COLO829 (cell line): ENCODE data around the gene NR4A1.

Experiments used
- DNase-seq: peaks from one replicate; pipeline ENCODE4 v3.0.0; 2012; ENCODE audit warnings: low spot score

NR4A1 gene

GRCh38 chr12:52041695-52042123 lies 9.5 kb upstream of the NR4A1 start:
- DNase-seq = no peak

DNA sequence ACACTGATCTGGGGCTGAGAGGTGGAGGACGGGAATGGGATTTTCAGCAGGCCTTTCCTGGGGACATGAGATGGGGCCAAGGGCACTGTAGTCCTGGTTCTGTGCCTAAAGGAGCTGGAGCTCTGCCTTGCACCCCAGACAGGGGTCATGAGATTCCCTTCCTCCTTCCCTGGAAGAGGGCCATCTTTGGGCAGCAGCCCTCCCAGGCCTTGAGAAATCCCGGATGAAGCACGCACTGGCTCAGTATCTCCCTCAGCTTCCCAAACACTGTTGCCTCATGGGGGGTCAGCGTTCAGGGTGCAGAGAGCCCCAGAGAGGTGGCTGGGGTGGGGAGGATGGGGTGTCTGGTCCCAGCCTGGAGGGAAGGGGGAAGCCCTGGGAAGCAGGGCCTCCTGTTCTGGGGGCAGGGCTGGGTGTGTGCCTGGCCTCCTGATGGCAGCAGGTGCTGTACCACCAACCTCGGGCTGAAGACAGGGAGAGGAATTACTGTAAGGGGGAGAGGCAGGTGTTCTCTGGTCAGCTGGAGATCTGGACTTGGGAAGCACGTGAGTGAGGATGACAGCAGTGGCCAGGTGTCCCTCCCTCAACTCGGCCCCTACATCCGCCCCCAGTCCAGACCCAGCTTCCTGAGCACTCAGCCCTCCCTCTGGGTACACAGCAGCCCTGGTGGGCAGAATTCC lies 8.4 kb upstream of the NR4A1 start:
- no peak for DNase-seq

GRCh38 chr12:52043386-52044212 lies 7.6 kb upstream of the NR4A1 start:
- no peak for DNase-seq

GRCh38 chr12:52044292-52044983 lies 6.8 kb upstream of the NR4A1 start:
- no peak for DNase-seq

GRCh38 chr12:52045794-52046199 lies 5.4 kb upstream of the NR4A1 start:
- DNase-seq = no peak

DNA sequence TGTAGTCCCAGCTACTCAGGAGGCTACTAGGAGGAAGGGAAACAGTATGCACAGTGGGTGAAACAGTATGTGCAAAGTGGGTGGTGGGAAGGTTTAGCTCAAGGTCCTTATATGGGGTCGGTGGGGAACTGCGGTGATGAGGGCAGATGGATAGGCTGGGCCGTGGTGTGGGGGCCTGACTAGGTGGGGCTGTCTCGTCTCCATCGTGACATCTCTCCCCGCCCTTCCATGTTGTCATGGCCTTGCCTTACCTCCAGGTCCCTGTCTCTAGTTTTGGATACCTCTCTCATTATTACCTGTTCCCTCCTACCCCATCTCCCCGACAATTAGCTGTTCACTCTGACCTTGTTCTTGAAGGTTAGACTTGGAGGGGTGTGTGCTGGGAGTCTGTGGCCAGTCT lies 4.4 kb upstream of the NR4A1 start:
- DNase-seq = no peak

DNA sequence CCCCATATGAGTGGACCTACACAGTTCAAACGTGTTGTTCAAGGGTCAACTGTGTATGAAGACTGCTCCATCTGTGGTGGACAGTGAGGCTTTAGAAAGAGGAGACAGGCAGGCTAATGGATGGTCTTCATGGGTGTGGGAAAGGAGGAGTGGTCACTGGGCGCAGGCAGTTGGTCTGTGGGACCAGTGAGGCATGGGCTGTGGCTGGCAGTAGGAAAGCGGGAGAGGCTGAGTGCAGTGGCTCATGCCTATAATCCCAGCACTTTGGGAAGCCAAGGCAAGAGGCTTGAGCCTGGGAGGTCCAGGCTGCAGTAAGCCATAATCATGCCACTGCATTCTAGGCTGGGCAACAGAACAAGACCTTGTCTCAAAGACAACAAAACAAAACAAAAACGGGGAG lies 2.0 kb upstream of the NR4A1 start:
- no peak for DNase-seq

DNA sequence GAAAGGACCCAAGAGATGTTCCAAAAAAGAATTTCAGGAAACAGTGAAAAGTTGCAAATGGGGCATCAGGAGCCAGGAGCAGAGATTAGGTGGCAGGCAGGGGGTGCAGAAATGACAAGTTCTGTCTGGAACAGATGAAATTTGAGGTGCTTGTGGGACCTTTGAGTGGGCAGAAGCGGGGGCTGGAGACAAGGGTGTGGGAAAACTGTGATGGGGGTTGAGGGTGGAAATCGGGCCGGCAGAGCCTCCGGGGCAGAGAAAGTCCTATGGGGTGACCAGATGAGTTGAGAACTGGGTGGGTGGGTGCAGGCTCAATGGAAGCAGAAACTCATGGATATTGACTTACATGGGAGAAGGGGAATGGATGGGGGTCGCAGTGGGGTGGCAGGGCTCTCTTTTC lies 1.6 kb upstream of the NR4A1 start:
- no peak for DNase-seq

DNA sequence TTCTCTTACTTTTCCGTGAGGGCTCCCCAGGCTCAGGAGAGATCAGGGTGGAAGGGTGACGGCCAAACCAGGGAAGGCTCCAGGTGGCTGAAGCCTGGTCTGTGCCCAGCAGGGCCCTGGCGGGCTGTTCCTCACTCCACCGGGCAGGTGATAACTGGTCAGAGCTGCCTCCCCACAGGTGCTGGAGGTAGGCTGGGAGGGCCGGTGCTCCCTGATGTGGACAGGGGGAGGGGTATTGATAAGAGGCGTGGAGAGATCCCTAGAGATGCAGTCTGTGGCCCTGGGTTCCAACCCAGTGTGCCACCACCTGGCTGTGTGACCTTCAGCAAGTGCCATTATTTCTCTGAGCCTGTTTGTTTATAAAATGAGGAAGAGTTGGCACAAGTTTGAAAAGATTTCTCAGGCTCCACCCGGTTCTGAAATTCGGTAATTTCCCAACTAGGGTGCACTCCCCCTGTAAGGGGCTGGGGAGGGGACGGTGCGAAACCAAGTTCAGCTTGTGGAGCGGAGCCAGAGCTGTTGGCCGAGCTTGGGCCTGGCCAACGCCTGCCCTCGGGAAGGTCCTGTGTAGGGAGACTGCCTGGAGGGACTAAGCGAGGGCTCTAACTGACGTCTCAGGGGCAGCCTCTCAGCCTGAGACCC lies 1.0 kb upstream of the NR4A1 start:
- no peak for DNase-seq

GRCh38 chr12:52052468-52053186 lies 1.4 kb downstream of the NR4A1 start:
- DNase-seq = no peak

GRCh38 chr12:52053536-52054209 lies 2.4 kb downstream of the NR4A1 start:
- DNase-seq = no peak

GRCh38 chr12:52054231-52054832 lies 3.1 kb downstream of the NR4A1 start:
- DNase-seq = no peak

- DNase-seq = no peak
These were observed 3.8 kb downstream of the NR4A1 start for GRCh38 chr12:52054833-52055730.

GRCh38 chr12:52055731-52056711 lies 4.8 kb downstream of the NR4A1 start:
- DNase-seq = no peak

DNA sequence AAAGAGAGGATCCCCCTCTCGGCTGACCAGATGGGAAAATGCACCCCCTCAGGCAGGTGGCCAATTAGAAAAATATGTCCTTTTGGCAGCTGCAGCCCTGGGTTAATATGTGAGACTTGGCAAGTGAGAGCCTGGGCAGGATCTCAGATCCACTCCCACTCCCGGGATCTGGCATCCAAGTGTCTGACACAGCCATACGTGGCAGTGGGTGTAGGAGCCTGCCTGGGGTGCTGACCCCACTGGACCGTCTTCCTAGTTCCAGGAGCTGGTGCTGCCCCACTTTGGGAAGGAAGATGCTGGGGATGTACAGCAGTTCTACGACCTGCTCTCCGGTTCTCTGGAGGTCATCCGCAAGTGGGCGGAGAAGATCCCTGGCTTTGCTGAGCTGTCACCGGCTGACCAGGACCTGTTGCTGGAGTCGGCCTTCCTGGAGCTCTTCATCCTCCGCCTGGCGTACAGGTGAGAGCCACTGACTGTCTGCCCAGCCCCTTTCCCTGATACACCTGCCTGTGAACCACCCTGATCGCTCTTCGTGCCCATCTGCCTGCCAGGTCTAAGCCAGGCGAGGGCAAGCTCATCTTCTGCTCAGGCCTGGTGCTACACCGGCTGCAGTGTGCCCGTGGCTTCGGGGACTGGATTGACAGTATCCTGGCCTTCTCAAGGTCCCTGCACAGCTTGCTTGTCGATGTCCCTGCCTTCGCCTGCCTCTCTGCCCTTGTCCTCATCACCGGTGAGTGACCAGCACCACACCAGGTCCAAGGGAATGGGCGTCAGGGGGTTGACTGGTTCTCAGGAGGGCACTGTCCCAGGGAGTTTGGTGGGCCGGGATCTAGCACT lies 5.8 kb downstream of the NR4A1 start:
- DNase-seq = no peak

DNA sequence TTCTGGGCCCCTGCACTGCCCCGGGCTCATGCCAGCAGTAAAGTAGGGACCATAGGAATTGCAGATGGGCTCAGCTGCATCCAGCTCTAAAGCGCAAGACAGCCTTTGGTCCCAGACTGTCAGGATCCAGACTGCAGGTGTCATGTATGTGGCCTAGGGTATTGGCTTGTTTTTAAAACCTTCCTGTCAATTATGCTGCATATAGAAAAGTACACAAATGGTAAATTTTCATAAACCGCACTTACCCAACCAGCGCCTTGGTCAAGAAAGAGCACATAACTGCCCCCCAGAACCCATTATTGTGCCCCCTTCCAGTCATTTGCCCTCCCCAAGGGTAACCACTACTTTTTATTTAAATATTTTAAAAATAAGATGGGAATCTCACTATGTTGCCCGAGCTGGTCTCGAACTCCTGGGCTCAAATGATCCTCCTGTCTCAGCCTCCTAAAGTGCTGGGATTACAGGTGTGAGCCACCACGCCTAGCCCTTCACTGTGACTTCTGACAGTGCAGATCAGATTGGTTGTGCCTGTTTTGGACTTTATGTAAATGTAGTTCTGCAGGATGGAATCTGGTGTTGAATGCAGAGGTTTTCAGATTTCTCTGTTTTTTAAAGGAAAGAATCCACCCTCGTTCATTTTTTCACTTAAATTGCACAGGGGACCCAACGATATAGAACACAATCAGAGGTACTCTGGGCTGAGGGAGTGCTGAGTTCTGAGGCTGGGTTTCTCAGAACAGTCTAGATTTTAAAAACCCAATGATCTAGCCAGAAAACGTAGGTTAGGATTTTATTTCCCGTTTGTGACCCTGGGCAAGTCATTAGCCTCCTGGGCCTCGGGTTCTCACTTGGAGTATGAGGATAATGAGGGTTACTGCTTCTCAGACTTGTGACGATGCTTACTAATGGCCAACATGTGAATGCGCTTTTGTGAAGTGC lies 6.7 kb downstream of the NR4A1 start:
- no peak for DNase-seq
